Measurements from ENCODE around the gene MYMX. TPM values are rescaled to one million over a fixed set of nuclear protein-coding genes. Genes with fewer than 3 reads are reported as not detected.

Gene MYMX
- total and polyA plus RNA-seq, 2 of the 13 experiments (the other 11 are each of a cell fraction or from before 2014, with no cell fraction given) = not detected

DNA sequence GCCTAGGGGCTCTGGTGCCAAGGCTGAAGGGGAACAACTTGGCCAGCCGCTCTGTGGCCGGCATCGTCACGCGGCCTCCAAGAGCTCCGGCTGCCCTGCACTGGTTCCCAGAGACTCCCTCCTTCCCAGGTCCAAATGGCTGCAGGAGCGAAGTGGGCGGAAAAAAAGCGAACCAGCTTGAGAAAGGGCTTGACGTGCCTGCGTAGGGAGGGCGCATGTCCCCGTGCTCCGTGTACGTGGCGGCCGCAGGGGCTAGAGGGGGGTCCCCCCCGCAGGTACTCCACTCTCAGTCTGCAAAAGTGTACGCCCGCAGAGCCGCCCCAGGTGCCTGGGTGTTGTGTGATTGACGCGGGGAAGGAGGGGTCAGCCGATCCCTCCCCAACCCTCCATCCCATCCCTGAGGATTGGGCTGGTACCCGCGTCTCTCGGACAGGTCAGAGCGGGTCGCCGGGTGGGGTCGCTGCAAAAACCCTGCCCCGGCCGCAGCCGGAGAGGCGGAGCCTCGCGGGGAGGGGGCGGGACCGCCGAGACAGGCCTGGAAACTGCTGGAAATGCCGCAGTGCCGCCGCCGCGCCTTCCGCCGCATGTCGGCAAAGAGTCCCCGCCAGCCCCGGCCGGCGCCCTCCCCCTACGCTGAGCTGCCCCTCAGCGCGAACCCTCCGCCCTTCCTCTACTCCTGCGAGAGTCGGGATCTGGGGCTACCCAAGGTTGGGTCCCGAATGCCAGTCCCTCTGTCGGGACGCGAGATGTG, 29.4 kb downstream of the MYMX start (continued):
- TF ChIP-seq ZNF34 (CRISPR knock-in tag; IDR thresholded peaks at IDR 0.05; ENCODE audit: borderline replicate concordance) = 0 out of 2 replicates have a peak, but pooled peaks have one; percentile 35
- TF ChIP-seq ZNF556 (CRISPR knock-in tag; IDR thresholded peaks at IDR 0.05; ENCODE audit: borderline replicate concordance) = no peak; the same call in 1 of the 2 replicates
- peak; percentile 18; the same call in 1 of the 2 replicates for TF ChIP-seq ZBTB4 (CRISPR knock-in tag; IDR thresholded peaks at IDR 0.05; ENCODE audit: borderline replicate concordance)
- peak; percentile 39 for TF ChIP-seq ZNF879 (CRISPR knock-in tag; IDR thresholded peaks at IDR 0.05)
- TF ChIP-seq REL (CRISPR knock-in tag; conservative IDR thresholded peaks at IDR 0.05) = no peak; the same call in none of the 2 replicates
- TF ChIP-seq PAF1 (CRISPR knock-in tag; IDR thresholded peaks at IDR 0.05) = no peak
- TF ChIP-seq ZSCAN9 (CRISPR knock-in tag; IDR thresholded peaks at IDR 0.05; ENCODE audit: borderline replicate concordance) = no peak; the same call in 1 of the 2 replicates
- TF ChIP-seq SRY (CRISPR knock-in tag; IDR thresholded peaks at IDR 0.05) = no peak; the same call in 1 of the 2 replicates
- TF ChIP-seq, protein P1, sequence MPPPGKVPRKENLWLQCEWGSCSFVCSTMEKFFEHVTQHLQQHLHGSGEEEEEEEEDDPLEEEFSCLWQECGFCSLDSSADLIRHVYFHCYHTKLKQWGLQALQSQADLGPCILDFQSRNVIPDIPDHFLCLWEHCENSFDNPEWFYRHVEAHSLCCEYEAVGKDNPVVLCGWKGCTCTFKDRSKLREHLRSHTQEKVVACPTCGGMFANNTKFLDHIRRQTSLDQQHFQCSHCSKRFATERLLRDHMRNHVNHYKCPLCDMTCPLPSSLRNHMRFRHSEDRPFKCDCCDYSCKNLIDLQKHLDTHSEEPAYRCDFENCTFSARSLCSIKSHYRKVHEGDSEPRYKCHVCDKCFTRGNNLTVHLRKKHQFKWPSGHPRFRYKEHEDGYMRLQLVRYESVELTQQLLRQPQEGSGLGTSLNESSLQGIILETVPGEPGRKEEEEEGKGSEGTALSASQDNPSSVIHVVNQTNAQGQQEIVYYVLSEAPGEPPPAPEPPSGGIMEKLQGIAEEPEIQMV (CRISPR knock-in tag; IDR thresholded peaks at IDR 0.05; ENCODE audit: low read depth) = 0 out of 2 replicates have a peak, but pooled peaks have one; percentile 13
- TF ChIP-seq RFX3 (CRISPR knock-in tag; IDR thresholded peaks at IDR 0.05) = no peak
- TF ChIP-seq ZNF557 (CRISPR knock-in tag; IDR thresholded peaks at IDR 0.05) = 0 out of 2 replicates have a peak, but pooled peaks have one; percentile 64
- TF ChIP-seq, protein P2, sequence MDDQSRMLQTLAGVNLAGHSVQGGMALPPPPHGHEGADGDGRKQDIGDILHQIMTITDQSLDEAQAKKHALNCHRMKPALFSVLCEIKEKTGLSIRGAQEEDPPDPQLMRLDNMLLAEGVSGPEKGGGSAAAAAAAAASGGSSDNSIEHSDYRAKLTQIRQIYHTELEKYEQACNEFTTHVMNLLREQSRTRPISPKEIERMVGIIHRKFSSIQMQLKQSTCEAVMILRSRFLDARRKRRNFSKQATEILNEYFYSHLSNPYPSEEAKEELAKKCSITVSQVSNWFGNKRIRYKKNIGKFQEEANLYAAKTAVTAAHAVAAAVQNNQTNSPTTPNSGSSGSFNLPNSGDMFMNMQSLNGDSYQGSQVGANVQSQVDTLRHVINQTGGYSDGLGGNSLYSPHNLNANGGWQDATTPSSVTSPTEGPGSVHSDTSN (CRISPR knock-in tag; IDR thresholded peaks at IDR 0.05; ENCODE audit: borderline replicate concordance) = peak; percentile 20; the same call in 1 of the 2 replicates
- peak; percentile 35; the same call in 1 of the 2 replicates for TF ChIP-seq ZBTB26 (CRISPR knock-in tag; IDR thresholded peaks at IDR 0.05; ENCODE audit: borderline replicate concordance)
- TF ChIP-seq ATF7 (IDR thresholded peaks at IDR 0.05) = no peak
- no peak; the same call in 1 of the 2 replicates for TF ChIP-seq ATF7 (CRISPR knock-in tag; IDR thresholded peaks at IDR 0.05)
